22Rv1 (cell line): ENCODE measurements around the gene WDFY1.
A peak's percentile ranks its signal among the peaks of the same experiment; 100 is the strongest.

Experiments
- H3K27ac ChIP-seq: fragments of 450-650 bp; 2 replicates; pipeline ENCODE4 v1.5.1; 2017
- ZFX ChIP-seq: fragments of 450-650 bp; IDR thresholded peaks from 2 replicates; pipeline ENCODE4 v1.6.1; 2017; ENCODE audit warnings: antibody characterized with exemption, borderline replicate concordance
- TF ChIP-seq, protein P1 (sequence below): fragments of 450-650 bp; IDR thresholded peaks from 2 replicates; pipeline ENCODE4 v1.5.1; 2017; ENCODE audit warnings: mild to moderate bottlenecking

WDFY1 gene

DNA sequence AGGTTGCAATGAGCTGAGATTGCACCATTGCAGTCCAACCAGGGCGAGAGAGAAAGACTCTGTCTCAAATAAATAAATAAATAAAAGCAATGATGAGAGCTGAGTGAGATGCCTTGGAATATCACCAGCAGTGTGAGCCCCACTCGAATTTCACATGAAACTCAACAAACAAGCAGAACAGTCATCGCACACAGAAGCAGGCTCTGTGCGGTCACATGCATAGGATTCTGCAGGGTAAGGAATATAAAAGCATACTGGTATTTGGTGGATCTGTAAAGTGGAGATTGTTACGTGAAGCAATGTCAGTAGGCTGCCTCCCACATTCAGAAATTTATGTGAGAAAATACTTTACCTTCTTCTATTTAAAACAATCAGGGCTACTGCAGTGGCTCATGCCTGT, 89.7 kb downstream of the WDFY1 start:
- H3K27ac ChIP-seq = no peak overlapping the region
- TF ChIP-seq, protein P1, sequence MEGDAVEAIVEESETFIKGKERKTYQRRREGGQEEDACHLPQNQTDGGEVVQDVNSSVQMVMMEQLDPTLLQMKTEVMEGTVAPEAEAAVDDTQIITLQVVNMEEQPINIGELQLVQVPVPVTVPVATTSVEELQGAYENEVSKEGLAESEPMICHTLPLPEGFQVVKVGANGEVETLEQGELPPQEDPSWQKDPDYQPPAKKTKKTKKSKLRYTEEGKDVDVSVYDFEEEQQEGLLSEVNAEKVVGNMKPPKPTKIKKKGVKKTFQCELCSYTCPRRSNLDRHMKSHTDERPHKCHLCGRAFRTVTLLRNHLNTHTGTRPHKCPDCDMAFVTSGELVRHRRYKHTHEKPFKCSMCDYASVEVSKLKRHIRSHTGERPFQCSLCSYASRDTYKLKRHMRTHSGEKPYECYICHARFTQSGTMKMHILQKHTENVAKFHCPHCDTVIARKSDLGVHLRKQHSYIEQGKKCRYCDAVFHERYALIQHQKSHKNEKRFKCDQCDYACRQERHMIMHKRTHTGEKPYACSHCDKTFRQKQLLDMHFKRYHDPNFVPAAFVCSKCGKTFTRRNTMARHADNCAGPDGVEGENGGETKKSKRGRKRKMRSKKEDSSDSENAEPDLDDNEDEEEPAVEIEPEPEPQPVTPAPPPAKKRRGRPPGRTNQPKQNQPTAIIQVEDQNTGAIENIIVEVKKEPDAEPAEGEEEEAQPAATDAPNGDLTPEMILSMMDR = no peak
- no peak for TF ChIP-seq ZFX

DNA sequence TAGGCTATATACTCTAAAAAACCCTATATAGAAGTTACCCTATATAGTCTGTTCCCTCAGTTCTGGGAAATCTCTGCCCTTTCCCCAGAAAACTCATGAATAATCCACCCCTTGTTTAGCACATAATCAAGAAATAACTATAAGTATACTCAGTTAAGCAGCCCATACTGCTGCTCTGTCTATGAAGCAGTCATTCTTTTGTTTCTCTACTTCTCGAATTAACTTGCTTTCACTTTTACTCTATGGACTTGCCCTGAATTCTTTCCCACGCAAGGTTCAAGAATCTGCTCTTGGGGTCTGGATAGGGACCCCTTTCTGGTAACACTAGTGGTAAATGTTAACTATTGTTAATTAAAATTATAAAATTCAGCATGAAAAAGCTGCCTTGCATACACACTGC, 90.4 kb downstream of the WDFY1 start:
- H3K27ac ChIP-seq = no peak overlapping the region
- TF ChIP-seq, protein P1 = no peak

DNA sequence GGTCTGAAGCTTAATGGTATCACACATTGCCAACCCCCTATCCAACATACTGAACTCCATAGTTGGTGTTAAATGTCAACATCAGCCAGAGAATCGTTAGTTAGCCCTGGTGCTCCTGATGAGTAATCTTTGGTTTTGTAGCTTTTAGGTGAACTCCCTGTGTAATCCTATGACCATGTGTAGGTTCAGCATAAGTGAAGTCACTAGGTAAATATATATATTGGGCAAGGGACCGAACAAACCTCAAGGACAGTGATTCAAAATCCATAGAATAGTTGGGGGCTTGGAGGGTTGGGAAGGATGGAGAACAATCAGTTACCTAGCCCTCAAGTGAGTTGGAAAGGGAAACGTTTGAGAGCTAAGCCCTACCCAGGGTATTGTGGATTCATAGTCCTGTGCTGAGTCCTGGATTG, 91.7 kb downstream of the WDFY1 start:
- TF ChIP-seq, protein P1 = no peak
- no peak for TF ChIP-seq ZFX
- no peak overlapping the region for H3K27ac ChIP-seq

DNA sequence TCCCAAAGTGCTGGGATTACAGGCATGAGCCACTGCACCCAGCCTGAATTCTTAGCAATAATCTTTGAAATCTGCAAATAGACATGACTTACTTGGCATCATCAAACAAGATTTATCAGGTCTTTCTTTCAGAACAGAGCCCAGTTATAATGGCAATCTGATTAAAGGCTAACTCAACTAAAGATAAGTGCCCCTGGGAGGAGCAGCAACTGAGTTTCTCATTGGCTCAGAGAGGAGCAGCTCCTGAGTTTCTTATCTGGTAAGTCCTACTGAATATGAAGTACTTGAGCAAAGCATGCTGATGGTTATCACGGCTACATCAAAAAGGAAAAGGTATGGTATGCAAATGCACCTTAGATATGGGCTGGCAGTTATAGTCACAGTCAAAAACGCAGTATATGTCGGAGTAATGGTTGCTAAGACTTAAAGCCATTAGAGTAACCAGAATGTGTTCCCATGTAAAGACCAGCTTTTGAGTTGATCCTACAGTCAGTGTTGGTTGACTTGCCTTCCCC, 92.8 kb downstream of the WDFY1 start:
- H3K27ac ChIP-seq = no peak overlapping the region

DNA sequence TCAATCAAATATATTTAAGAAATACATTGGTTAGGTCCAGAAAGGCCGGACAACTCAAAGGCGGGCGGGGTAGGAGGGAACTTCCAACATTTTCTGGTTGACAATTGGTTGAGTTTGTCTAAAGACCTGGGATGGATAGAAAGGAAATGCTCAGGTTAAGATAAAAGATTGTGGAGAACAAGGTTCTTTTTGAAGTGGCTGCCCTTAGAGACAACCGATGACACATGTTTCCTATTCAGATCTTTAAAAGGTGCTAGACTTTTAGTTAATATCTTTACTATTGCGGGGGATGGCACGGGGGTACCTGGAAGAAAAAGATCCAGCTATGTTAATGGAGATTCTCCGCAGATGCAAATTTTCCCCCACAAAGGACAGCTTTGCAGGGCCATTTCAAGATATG, 97.7 kb downstream of the WDFY1 start:
- H3K27ac ChIP-seq = no peak overlapping the region
- TF ChIP-seq, protein P1 = no peak
- no peak for TF ChIP-seq ZFX

More for the DNA sequence above, 92.8 kb downstream of the WDFY1 start:
- TF ChIP-seq ZFX = no peak
- TF ChIP-seq, protein P1 = no peak

DNA sequence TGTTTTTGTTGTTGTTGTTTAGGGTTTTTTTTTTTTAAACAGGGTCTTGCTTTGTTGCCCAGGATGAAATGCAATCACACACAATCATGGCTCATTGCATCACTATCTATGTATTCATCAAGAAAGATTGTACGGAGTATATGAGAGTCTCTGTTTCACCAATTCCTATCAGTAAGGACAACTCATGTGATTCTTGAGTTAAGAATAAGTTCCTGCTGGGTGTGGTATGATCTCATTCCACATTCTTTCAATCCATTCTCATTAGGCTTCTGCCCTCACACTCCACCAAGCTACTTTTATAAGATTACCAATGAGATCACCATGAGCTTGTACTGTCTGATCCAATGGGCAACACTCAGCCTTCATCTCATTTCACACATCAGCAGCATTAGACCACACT, 98.6 kb downstream of the WDFY1 start:
- TF ChIP-seq, protein P1 = no peak
- TF ChIP-seq ZFX = no peak
- H3K27ac ChIP-seq = no peak overlapping the region

DNA sequence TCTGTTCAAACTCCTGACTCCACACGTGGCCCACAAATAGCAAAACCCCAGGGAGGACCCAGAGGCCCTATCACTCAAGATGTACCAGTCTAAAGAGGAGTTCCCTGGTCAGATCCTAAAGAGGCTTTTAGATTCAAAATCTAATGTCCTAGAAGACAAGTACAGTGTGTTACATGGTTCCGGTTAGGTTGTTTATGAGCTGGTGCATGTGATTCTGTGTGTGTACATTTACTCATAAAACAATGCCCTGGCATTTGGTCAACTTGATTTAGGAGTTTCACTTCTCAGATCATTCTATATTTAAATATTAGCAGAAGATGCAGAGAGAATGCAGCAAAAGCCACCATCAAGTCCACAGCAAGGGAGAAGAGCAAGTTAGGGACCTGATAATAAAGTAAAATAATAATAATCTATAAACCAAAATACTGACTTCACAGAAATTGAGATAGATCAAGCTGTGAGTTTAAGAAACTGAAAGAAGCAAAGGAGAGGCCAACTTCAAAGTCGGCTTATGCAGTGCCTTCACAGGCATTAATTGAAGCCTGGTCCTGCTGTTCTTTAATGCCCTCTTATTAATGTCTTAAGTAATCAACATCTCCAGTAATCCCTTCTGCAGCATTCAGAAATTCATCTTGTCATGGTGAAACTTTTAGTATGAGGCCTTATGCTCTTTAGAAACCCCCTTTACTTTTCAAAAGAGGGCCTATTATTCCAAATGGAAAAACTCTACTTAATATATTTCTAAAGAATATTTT, 103.5 kb downstream of the WDFY1 start:
- TF ChIP-seq ZFX = no peak
- TF ChIP-seq, protein P1 = no peak
- peak overlapping the region; percentile 77 for H3K27ac ChIP-seq
